Stimulated activated CD4-positive, alpha-beta T cell treated with anti-CD3 and anti-CD28 coated beads, TNF-alpha, amount 100 ng/mL, for 4 hours (primary cell): Measurements from ENCODE around the gene SH3RF2.
"Not testable (repeated sequence)": the region's sequence is repeated elsewhere in the genome, so short reads cannot be mapped to it uniquely, and the experiment has no call there.

Experiments
- DNase-seq, 3 experiments: peaks; one replicate each; pipeline ENCODE4 v3.0.0-alpha.2; 2020; ENCODE audit warnings: low read depth in 3 of 3

SH3RF2 gene, protein sequence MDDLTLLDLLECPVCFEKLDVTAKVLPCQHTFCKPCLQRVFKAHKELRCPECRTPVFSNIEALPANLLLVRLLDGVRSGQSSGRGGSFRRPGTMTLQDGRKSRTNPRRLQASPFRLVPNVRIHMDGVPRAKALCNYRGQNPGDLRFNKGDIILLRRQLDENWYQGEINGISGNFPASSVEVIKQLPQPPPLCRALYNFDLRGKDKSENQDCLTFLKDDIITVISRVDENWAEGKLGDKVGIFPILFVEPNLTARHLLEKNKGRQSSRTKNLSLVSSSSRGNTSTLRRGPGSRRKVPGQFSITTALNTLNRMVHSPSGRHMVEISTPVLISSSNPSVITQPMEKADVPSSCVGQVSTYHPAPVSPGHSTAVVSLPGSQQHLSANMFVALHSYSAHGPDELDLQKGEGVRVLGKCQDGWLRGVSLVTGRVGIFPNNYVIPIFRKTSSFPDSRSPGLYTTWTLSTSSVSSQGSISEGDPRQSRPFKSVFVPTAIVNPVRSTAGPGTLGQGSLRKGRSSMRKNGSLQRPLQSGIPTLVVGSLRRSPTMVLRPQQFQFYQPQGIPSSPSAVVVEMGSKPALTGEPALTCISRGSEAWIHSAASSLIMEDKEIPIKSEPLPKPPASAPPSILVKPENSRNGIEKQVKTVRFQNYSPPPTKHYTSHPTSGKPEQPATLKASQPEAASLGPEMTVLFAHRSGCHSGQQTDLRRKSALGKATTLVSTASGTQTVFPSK

DNA sequence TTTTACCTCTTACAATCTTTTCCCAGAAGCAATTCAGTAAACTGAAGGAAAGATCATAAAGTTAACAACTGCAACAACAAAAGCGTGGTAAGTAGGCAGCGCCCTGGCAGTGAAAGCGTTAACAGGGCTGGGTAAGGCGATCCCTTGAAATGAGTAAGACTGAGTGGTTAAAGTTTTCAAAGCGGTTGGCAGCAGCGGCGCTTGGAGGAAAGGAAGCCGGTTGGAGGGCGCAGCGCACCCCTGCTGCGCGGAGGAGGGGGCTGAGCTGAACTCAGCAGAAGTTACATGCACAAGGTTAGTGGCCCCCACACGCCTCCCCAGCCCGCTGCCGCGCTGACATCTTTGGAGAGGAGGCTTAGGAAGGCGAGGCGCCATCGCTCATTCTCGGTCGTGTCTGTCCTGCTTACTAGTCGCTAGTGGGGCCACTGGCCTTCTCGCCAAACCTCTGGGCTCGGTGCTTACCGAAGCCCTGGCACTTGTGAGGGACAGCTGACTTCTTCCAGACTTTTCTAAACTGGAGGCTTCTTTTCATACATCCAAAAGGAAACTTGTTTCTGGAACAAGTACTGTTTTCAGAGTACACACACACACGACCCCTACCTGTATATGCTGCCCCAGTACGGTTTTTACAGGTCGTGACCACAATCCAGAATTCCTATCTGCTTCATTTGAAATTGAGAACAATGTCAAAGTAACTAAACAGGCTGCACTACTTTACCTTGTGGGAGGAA, at the start of gene SH3RF2:
TSS of gene SH3RF2 (plus strand) at position 178 of the 731 bp plus-strand sequence. CDS start 1,351 bp downstream, outside the sequence.
- DNase-seq: no peak

- no peak for DNase-seq
These were observed 49.2 kb upstream of the SH3RF2 start for GRCh38 chr5:145887217-145887616.

- no peak for DNase-seq
These were observed 48.3 kb upstream of the SH3RF2 start for GRCh38 chr5:145887976-145888574.

GRCh38 chr5:145889611-145890010, 46.8 kb upstream of the SH3RF2 start:
- no peak for DNase-seq

DNA sequence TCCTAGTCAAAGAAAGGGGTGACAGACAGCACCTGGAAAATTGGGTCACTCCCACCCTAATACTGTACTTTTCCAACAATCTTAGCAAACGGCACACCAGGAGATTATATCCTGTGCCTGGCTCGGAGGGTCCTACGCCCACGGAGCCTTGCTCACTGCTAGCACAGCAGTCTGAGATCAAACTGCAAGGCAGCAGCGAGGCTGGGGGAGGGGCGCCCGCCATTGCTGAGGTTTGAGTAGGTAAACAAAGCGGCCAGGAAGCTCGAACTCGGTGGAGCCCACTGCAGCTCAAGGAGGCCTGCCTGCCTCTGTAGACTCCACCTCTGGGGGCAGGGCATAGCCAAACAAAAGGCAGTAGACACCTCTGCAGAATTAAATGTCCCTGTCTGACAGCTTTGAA, 45.0 kb upstream of the SH3RF2 start:
- not testable (repeated sequence) for DNase-seq

- DNase-seq: no peak
These were observed 38.2 kb upstream of the SH3RF2 start for GRCh38 chr5:145898171-145898570.

DNA sequence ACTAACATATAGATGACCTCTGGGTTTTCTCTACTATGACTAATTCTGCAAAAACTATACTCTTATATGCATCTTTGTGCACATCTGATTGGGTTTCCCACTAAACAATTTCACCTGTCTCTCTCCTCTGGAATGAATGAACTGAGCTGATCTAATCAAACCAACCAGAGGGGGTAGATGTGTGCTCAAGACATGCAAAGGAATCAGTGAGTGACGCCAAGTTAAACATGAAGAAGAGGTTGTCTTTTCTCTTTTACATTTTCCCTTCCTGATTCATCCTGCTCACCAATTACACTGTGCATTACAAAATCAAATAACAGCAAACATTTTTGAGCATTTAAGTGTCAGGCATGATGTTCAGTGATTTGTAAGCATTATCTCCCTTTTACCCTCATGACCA, 34.0 kb upstream of the SH3RF2 start:
- DNase-seq: no peak

DNA sequence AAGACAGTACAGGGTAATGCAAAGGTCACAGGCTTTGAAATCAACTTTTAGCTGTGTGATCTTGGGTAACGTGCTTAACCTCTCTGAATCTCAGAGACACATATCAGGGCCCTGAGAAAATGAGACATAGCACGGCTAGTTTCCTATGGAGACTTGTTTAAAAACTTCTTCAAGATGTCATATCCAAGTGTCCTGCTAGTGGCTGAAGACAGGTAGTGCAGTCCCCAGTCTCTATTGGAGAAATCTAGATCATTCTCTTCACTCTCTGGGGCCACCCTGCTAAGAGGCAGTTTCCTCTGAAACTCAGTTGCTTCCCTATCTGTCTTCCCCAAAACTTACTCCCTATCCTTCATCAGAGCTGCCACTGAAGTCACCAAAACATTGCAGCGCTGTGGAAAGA, 33.3 kb upstream of the SH3RF2 start:
- DNase-seq: no peak

- no peak for DNase-seq
These were observed 32.5 kb upstream of the SH3RF2 start for GRCh38 chr5:145903867-145904266.

DNA sequence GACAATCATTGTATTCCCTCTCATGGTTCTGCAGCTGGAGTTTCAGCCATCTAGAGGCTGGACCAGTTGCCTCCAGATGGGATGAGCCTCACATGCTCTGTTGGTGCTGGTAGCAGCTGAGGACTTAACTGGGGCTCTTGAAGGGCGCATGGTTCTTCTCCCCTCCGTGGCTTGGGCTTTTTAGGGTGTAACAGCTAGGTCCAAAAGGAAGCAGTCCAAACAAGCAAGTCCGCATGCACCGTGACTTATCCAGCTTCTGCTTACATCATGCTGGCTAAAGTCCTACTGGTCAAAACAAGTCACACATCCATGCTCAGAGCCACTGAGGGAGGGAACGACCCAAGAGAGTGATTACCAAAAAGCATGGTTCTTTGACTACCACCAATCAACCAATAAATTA, 31.6 kb upstream of the SH3RF2 start:
- no peak for DNase-seq

- no peak for DNase-seq
These were observed 30.0 kb upstream of the SH3RF2 start for GRCh38 chr5:145906401-145906800.

- DNase-seq: no peak
These were observed 28.0 kb upstream of the SH3RF2 start for GRCh38 chr5:145908206-145908960.

DNA sequence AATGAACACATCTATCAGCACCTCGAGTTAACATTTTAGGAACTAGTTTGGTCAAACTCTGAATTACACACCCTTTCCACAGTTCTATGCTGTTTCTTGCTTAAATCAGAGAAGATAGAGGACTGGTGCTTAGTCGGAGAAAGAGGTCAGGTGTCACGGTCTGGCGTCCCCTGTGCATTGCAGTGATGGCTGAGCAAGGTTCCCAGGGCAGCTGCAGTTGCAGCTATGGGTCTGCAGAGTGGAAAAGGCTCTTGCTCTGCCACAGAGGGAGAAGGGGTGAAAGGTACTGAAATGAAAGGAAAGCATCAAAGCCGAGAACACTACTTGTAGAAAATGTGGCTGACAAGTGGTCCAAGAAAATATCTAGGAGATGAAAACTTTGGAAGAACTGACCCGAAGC, 25.2 kb upstream of the SH3RF2 start:
- no peak for DNase-seq

DNA sequence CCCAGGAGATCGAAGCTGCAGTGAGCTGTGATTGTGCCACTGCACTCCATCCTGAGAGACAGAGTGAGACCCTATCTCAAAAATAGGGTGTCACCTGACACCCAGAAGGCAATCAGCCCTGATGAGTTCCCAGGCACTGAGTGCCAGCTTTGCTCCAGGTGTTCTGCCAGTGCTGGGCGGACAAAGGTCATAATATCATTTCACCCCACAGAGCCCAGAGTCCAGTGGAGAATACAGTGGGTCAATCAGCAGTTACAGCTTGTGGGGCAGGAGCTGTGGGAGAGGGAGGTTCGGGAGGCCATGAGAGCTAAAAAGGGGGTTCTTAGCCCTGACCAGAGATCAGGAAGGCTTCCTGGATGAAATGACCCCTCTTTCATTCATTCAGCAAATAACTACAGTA, 24.4 kb upstream of the SH3RF2 start:
- no peak for DNase-seq

DNA sequence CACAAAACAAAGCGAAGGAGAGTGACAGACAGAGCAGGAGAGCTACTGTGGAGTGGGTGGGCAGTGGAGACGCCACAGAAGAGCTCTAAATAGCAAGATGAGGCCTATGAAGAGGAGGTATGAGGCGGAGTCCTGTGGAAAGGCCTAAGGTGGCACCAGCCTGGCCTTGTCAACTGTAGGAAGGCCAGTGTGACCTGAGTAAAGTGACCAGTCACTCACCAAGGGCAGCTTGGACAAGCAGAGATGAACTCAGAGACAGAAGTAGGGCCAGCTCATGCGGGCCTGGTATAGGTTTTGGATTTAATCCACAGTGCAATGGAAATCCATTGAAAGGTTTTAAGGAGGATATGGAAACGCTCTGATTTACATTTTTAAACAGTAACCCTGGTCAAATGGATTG, 23.8 kb upstream of the SH3RF2 start:
- DNase-seq: no peak

GRCh38 chr5:145913701-145914100, 22.7 kb upstream of the SH3RF2 start:
- DNase-seq: no peak

DNA sequence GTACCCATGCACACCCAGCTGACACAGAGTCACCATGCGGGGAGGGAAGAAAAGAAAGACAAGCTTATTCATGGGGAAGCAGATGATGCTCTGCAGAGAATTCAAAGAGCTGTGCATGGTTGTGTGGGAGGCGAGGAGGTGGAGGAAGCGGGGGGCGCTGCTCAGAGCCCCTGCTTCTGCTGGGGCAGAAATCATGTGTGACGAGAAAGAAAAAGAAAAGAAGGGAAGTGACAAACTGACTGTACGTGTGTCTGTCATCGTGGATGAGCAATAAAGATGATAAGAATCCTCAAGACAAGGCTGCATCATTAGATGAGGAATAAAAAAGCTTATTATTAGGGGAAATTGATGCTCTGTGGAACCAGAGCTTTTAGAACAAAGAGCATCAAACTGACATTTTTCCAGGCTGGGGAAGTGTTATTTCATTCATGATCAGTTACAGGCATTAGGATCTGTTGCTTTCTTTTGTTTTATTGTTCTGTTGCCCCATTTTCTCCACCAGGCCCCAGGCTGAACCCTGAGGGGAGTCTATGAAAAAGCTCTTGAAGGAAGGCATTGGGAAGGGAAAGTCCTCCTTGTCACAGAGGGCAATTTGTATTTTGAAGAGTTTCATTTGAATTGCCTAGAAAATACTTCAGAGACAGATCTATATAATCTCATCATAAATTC, 20.3 kb upstream of the SH3RF2 start:
- DNase-seq: no peak

DNA sequence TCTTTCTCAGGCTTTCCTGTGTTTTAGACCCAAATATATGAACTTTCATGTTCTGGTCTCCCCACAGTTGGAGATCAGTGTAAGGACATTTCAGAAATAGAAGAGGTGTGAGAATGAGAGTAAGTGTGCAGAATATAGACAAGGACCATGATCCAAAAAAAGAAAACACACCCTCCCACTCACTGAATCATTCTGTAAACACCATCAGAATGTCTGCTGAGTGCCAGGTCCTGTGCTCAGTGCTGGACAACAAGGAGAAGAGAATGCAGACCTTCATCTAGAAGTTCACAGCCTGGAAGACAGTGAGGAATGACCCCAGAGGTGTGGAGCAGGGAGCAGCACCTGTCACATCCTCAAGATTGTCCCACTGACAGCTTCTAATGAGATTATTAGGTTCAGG, 19.1 kb upstream of the SH3RF2 start:
- DNase-seq: no peak

GRCh38 chr5:145918397-145918796, 18.0 kb upstream of the SH3RF2 start:
- DNase-seq: no peak

- DNase-seq: no peak
These were observed 17.0 kb upstream of the SH3RF2 start for GRCh38 chr5:145919413-145919812.
